Measurements from ENCODE around the gene APLP2. TPM values are rescaled to one million over a fixed set of nuclear protein-coding genes. Genes with fewer than 3 reads are reported as not detected.

APLP2 gene
- total and polyA plus RNA-seq, 2 of the 13 experiments (the other 11 are each of a cell fraction or from before 2014, with no cell fraction given): 315 to 594 TPM

DNA sequence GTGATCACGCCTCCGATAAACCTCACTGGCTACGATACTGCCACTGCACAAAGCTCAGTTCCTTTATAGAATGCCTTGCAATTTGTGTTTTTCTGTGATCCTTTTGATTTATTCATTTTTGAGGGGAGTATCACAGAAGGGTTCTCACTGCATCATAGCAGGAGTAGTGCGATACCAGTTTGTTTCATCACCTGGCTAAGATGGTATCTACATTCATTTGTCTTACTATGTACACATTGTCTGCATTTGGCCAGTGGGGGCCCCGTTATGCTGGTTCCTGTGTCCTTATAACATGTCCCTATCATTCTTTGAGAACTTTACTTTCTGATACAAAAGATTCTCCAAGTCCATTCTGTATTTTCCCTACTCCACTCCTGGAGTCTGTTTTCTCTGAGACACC, 44.6 kb downstream of the APLP2 start (continued):
- TF ChIP-seq, protein P1, sequence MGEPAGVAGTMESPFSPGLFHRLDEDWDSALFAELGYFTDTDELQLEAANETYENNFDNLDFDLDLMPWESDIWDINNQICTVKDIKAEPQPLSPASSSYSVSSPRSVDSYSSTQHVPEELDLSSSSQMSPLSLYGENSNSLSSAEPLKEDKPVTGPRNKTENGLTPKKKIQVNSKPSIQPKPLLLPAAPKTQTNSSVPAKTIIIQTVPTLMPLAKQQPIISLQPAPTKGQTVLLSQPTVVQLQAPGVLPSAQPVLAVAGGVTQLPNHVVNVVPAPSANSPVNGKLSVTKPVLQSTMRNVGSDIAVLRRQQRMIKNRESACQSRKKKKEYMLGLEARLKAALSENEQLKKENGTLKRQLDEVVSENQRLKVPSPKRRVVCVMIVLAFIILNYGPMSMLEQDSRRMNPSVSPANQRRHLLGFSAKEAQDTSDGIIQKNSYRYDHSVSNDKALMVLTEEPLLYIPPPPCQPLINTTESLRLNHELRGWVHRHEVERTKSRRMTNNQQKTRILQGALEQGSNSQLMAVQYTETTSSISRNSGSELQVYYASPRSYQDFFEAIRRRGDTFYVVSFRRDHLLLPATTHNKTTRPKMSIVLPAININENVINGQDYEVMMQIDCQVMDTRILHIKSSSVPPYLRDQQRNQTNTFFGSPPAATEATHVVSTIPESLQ (CRISPR knock-in tag; conservative IDR thresholded peaks at IDR 0.05): no peak
- no peak for TF ChIP-seq AKAP8 (CRISPR knock-in tag; IDR thresholded peaks at IDR 0.05)
- no peak for TF ChIP-seq ZNF335 (CRISPR knock-in tag; IDR thresholded peaks at IDR 0.05)
- TF ChIP-seq, protein P2, sequence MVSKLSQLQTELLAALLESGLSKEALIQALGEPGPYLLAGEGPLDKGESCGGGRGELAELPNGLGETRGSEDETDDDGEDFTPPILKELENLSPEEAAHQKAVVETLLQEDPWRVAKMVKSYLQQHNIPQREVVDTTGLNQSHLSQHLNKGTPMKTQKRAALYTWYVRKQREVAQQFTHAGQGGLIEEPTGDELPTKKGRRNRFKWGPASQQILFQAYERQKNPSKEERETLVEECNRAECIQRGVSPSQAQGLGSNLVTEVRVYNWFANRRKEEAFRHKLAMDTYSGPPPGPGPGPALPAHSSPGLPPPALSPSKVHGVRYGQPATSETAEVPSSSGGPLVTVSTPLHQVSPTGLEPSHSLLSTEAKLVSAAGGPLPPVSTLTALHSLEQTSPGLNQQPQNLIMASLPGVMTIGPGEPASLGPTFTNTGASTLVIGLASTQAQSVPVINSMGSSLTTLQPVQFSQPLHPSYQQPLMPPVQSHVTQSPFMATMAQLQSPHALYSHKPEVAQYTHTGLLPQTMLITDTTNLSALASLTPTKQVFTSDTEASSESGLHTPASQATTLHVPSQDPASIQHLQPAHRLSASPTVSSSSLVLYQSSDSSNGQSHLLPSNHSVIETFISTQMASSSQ (IDR thresholded peaks at IDR 0.05; ENCODE audit: low read depth): no peak
- TF ChIP-seq, protein P2 (CRISPR knock-in tag; IDR thresholded peaks at IDR 0.05; ENCODE audit: borderline replicate concordance): no peak
- TF ChIP-seq, protein P3, sequence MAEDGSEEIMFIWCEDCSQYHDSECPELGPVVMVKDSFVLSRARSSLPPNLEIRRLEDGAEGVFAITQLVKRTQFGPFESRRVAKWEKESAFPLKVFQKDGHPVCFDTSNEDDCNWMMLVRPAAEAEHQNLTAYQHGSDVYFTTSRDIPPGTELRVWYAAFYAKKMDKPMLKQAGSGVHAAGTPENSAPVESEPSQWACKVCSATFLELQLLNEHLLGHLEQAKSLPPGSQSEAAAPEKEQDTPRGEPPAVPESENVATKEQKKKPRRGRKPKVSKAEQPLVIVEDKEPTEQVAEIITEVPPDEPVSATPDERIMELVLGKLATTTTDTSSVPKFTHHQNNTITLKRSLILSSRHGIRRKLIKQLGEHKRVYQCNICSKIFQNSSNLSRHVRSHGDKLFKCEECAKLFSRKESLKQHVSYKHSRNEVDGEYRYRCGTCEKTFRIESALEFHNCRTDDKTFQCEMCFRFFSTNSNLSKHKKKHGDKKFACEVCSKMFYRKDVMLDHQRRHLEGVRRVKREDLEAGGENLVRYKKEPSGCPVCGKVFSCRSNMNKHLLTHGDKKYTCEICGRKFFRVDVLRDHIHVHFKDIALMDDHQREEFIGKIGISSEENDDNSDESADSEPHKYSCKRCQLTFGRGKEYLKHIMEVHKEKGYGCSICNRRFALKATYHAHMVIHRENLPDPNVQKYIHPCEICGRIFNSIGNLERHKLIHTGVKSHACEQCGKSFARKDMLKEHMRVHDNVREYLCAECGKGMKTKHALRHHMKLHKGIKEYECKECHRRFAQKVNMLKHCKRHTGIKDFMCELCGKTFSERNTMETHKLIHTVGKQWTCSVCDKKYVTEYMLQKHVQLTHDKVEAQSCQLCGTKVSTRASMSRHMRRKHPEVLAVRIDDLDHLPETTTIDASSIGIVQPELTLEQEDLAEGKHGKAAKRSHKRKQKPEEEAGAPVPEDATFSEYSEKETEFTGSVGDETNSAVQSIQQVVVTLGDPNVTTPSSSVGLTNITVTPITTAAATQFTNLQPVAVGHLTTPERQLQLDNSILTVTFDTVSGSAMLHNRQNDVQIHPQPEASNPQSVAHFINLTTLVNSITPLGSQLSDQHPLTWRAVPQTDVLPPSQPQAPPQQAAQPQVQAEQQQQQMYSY (CRISPR knock-in tag; IDR thresholded peaks at IDR 0.05): no peak
- no peak for TF ChIP-seq ZFP36L2 (CRISPR knock-in tag; IDR thresholded peaks at IDR 0.05)
- no peak for TF ChIP-seq JUND (CRISPR knock-in tag; IDR thresholded peaks at IDR 0.05)

Data from HepG2 (cell line).